ENCODE results near the gene CEPT1.

Gene CEPT1

DNA sequence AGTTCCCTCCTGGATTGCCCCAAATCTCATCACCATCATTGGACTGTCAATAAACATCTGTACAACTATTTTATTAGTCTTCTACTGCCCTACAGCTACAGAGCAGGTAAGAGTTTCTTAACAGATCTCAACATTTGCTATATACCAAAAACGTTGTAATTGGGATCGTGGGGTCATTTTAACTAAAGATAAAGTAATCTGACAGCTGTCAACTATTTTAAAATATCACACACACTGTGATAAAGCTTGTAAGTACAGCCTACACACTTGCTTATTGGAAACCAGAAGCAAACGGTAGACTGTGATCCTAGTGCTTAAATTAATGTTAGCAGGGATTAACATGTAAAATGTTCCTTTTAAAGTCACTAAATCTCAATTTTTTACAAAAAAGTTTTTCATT, 7.9 kb downstream of the CEPT1 start:
- no peak for DNase-seq (ENCODE audit: low read depth)

DNA sequence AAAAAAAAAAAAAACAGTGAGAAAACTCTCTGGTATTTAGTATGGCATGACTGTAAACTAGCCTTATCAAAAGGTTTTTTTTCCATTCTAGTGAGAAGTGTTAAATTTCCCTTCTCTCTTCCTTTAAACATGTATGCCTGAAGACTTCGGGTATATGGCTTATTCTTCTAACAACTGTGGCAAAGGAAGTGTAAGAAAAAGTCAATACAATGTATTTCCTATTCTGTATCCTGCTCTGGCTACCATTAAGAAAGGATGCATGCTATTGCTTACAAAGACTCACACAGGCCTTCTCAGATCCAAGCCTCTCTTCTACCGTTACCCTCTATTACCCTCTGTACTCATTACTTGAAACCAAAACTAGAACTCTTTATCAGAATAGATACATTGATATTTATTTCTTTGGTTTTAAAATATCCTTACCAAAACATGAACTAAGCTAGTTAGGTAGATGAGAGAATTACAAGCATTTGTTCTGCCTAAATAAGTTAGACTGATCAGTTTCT, 8.4 kb downstream of the CEPT1 start:
- no peak for DNase-seq (ENCODE audit: low read depth)

DNA sequence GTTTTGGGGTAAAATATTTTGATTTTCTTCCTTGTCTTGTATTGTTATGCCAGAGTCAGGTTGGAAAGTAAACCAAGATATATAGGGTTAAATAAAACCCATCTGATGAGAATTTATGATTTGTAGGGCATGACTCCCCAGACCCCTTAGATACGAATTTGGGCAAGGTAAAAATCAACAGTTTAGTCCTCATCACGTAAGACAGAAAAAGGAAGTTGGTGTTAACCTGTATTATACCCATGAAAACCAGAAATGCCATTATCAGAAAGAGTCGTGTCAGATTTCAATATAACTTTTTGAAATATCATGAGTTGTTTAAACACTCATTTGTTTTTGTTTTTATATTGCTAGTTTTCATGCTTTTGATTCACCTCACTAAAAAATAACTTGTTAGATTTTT, 11.8 kb downstream of the CEPT1 start:
- DNase-seq (ENCODE audit: low read depth), result no peak

DNA sequence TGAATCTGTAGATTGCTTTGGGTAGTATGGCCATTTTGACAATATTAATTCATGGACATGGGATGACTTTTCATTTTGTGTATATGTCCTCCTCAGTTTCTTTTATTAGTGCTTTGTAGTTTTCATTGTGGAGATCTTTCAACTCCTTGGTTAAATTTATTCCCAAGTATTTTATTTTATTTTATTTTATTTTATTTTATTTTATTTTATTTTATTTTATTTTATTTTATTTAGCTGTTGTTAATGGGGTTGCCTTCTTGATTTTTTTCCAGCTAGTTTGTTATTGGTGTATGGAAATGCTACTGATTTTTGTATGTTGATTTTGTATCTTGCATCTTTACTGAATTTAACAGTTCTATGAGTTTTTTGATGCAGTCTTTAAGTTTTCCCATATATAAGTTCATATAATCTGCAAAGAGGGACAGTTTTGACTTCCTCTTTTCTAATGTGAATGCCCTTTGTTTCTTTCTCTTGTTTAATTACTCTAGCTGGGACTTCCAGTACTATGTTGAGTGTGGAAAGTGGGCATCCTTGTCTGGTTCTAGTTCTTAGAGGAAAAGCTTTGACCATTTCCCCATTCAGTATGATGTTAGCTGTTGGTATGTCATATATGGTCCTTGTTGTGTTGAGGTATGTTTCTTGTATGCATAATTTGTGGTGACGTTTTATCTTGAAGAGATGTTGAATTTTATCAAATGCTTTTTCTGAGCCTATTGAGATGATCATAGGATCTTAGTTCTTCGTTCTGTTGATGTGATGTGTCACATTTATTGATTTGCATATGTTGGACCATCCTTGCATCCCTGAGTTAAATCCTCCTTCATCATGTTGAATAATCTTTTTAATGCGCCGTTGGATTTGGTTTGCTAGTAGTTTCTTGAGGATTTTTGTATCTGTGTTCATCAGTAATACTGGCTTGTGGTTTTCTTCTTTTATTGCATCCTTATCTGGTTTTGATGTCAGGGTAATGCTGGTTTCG, 14.3 kb downstream of the CEPT1 start:
- DNase-seq (ENCODE audit: low read depth), result no peak

DNA sequence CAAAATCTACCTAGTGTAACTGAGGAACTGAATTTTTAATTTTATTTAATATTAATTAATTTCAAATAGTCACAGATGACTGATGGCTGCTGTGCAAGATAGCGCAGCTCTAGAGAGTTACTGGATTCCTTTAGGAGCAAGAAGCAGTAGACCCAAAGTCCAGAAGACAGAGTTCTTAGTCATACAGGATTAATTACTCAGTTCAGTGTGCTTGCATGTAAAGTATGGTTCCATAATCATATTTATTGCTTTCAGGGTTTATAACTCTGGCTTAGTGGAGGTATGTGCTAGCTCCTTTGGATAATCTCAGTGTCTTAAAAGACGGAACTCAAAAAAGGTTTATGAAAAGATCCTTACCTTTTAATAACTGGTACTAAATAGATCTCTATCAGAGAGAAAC, 17.4 kb downstream of the CEPT1 start:
- DNase-seq (ENCODE audit: low read depth), result no peak

DNA sequence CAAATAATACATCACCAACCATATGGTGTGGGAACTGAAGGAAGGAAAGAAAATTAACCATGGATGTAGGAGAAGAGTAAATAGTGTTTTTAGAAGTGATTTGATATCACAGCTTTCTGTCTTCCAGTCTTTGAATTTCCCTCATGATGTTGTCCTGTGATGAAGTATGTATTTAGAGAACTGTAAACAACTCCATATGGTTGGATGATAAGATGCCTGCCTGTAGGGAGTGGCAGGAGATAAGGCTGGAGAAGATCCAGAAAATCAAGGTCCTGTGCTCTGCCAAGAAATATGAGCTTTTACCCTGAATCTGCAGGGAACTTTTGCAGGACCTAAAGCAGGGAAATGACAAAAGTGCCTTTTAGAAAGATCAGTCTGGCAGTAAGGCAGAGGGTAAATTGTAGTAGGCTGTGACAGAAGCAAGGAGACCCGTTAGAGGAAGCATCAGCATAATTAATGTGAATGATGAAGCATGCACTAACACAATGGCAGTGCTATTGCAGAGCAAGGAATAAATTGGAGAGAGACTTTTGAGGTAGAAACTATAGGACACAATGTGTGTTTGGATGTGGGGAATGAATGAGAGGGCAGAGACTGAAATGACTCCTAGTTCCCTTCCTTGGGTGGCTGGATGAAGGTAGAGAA, 21.9 kb downstream of the CEPT1 start:
- no peak for DNase-seq (ENCODE audit: low read depth)

DNA sequence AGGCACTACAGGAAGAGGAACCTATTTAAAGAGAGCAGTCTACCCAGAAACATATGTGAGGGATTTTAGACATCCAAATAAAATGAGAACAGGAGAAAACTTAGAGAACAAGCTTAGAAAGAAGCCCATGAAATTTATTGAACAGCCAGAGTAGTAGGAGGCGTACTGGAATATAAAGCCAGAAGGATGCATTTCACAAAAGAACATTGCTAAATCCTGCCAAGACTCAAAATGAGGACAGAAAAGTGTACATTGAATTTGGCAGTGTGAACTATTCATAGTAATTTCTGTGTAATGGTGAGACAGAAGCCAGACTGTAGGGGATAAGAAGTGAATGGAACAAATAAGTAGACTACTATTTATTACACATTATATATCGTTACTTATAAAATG, 22.5 kb downstream of the CEPT1 start:
- no peak for DNase-seq (ENCODE audit: low read depth)

DNA sequence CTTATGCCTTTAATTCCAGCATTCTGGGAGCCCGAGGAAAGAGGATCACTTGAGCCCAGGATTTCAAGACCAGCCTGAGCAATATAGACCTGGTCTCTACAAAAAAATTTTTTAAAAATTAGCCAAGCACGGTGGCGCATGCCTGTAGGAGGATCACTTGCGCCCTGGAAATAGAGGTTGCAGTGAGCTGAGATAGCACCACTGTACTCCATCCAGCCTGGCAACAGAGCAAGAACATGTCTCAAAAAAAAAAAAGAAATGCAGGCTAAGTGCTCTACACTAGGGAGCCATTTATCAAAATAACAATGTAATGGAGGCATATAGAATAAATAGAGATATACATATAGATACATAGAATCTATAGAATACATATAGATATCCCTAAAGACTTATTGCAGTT, 23.3 kb downstream of the CEPT1 start:
- no peak for DNase-seq (ENCODE audit: low read depth)

DNA sequence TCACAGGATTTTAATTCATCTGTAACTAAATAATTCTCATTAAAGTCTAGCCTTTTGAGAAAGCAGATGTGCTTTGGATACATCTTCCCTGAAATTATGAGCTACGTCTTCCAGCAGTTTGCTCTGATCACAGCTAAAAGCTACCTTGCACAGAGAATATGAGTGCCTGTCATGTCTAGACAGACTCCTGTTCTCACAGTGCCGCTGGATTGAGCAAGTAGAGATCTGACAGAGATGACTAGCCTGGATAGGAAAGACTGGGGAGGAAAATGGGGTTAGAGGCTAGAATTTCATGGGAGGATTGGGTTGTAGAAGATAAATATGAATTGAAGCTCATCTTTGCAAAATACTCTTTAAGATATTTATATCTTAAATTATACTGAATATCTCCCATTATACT, 24.1 kb downstream of the CEPT1 start:
- DNase-seq (ENCODE audit: low read depth), result no peak

DNA sequence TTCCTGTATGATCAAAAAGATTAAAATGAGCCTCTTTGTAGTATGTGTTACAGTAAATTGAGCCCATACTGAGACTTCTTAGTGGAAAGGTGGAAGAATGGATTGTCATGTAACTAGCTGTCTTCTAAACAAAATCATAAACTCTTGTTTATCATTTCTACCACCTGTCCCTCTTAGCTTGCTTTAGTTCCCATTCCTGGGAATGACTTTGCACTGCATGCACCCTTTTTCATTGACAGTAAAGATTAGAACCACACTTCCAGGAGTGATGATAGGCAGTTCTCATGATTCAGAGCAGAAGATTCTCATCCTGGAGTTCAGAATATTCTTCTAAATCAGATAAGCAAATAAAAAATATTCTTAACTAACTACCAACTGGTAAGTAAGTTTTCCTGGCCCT, 32.4 kb downstream of the CEPT1 start:
- DNase-seq (ENCODE audit: low read depth), result no peak

DNA sequence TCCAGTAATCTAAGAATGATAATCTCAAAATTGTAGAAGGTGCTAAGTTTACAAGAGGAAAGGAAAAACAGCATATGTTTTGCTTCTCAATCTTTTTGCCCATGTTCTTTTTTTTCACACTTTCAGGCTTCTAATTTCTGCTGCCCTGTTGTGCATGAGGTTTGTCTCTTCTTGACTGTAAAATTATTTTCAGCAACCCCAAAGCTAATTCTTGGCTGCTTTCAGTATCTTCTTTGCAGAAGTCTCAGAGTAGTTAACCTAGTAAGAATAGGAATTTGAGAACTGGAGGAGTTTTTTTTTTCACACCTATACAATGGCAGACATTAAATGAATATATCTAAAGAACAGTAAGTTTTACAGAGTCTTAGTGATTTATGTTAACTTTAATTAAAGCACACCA, 34.0 kb downstream of the CEPT1 start:
- DNase-seq (ENCODE audit: low read depth), result no peak

DNA sequence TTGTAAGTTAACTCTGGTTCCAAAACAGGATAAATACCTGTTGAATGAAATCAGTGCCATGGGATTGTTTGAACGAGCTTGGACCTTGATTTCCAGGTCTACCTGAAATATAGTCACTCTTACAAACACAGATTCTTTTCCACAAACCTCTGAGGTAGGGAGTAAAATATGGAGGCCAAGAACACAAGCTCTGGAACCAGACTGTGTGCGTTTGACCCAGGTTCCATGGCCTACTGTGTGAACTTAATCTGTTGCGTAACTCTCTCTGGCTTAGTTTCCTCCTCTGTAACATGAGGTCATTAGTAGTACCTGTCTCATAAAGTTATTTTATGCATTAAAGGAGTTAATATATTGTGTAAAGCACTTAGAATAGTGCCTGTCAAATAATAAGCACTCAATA, 35.3 kb downstream of the CEPT1 start:
- DNase-seq (ENCODE audit: low read depth), result no peak

DNA sequence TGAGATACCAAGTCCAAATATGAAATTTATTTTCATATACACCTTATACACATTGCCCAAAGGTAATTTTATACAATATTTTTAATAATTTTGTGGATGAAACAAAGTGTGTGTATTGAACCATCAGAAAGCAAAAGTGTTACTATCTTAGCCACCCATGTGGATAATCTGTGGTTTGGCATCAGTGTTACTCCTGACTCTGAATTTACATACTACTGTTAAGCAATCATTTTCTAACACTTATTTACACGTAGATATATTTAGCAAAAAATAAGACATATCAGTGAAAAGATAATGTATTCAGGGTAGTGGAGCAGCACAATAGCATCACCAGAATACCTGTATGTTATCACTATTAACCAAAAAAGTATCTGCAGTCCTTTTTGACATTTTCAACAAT, 36.7 kb downstream of the CEPT1 start:
- no peak for DNase-seq (ENCODE audit: low read depth)

DNA sequence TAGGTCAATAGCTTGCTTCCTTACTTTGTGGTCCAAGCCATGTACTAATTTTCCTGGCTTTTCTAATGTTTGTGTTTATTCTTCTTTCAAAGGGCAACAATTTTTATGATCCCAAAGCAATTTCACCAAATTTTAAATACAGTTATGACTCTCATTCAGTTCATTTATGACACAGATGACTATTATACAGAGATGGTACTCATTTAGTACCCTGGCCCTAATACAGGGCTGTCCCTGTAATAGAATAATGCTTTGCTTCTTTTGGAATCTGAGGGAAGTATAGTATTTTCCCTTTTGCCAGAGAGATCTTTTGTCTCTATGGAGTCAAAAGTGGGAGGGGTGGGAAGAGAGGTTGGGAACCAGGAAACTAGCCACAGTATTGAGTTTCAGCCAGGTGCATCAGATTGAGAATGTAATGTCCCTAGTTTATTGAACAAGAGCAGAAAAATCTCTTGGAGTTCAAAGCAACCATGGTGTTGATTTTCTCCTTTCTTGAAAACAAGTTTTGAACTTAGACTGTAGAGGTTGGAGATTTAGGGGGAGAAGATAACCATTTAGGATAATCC, 40.0 kb downstream of the CEPT1 start:
- DNase-seq (ENCODE audit: low read depth), result no peak

DNA sequence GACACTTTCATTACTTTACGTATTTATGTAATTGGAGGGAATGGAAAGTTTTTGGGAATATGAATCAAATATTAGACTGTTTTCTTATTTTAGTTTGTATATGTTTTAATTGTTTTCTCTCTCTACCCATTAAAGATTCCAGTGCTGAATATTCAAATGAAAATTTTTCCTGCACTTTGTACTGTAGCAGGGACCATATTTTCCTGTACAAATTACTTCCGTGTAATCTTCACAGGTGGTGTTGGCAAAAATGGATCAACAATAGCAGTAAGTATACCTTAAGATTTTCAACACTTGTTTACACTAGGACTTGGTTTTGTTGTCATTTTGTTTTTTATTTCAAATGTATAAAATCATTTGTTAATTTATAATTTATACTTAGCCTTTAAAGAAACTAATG, 42.0 kb downstream of the CEPT1 start:
- no peak for DNase-seq (ENCODE audit: low read depth)

DNA sequence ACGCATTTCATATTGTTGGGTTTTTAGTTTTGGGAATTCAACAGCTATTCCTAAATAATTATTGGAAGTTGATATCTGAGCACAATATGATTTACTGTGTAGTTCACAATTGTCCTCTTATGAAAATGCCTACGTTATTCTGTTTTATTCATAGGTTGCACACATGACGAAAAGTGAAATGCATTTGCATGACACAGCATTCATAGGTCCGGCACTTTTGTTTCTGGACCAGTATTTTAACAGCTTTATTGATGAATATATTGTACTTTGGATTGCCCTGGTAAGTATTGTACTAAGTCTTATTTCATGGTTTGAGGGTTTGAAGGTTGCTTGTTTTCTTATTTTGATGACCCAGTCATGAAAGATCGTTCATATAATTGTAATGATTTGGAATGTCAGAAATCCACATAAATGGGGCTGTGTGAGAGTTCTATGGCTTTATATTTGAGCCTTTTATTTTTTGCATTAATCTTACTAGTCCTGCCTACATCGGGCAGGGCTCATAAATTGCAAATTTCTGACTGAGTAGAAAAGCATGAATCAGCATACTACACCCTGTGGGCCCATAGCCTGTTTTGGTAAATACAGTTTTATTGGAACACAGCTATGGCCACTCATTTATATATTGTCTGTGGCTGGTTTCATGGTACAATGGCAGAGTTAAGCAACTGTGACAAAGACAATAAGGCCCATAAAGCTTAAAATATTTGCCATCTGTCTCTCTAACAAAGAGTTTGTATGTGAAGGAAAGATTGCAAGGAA, 43.5 kb downstream of the CEPT1 start:
- DNase-seq (ENCODE audit: low read depth), result no peak

DNA sequence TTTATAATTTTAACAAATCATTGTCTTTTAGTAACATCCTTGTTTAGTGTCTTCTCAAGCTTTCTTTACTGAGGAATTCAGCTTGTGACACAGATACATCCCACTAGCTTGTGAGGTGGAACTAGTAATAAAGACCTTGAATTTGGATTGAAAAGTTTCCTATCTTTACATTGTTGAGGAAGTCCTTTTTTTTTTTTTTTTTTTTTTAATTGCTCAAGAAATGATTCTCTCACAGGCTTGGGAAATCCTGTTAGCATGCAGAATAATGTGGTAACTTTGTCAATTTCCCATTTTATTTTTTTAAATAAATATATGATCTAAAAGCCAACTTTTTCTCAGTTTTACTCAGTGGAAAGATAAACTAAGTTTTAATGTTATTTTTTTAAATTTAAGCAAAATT, 44.6 kb downstream of the CEPT1 start:
- DNase-seq (ENCODE audit: low read depth), result no peak

DNA sequence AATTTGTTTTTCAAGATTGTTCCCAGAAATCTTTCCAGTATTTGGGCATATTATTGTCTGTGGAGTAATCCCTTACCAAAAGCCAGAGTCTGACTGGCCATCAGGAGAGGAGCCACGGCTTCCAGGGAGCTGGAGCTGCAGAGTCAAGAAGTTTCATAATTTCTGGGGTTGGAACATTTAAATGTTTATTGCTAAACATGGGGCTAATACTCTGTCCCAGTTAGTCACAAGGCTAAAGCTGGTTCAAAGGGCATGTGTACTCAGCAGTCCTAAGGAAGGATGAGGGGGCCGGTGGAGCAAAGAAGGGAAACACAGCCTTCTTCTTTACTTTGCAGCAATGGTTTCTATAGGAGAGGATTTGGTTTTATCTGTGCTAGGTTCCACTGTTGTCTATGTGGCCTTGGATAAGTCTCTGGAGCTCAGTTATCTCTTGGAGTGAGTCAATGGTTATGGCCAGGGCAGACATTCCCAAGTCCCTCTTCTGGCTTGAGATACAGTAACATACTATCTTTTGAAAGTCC, 51.0 kb downstream of the CEPT1 start:
- no peak for DNase-seq (ENCODE audit: low read depth)

DNA sequence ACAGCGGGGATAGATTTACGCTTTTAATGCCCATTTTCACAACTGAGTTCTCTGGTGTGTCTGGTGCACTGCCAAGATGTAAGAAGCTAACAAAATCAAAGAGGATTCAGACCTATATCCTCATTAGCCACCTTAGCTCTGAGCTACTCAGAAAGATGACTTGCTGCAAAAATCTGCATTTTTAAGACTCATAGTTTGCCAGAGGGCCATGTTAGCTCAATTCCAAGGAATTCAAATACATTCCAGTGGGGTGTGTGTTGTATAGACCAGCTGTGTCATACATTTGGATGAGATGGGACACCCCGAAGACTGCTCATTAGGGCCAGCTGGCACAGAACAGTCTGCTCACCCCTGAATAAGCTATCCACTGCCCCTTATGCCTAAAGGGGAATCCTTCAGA, 51.5 kb downstream of the CEPT1 start:
- DNase-seq (ENCODE audit: low read depth), result no peak

DNA sequence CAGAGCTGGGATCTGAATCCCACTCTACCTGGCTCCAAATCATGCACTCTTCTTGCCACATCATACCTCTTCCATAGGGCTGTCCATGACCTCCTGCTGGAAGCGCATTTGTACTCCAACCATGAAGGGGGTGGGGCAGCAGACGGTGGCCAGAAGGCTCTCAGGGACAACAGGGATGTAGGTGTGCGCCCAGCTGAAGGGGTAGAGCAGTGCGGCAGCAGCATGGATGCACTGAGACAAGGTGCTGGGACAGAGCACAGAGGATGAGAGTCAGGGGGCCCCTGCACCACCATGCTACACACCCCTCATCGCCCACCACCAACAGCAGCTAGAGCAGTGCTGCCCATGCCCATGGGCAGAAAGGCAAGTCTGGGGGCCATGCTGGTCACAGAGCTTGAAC, 52.1 kb downstream of the CEPT1 start:
- DNase-seq (ENCODE audit: low read depth), result no peak

DNA sequence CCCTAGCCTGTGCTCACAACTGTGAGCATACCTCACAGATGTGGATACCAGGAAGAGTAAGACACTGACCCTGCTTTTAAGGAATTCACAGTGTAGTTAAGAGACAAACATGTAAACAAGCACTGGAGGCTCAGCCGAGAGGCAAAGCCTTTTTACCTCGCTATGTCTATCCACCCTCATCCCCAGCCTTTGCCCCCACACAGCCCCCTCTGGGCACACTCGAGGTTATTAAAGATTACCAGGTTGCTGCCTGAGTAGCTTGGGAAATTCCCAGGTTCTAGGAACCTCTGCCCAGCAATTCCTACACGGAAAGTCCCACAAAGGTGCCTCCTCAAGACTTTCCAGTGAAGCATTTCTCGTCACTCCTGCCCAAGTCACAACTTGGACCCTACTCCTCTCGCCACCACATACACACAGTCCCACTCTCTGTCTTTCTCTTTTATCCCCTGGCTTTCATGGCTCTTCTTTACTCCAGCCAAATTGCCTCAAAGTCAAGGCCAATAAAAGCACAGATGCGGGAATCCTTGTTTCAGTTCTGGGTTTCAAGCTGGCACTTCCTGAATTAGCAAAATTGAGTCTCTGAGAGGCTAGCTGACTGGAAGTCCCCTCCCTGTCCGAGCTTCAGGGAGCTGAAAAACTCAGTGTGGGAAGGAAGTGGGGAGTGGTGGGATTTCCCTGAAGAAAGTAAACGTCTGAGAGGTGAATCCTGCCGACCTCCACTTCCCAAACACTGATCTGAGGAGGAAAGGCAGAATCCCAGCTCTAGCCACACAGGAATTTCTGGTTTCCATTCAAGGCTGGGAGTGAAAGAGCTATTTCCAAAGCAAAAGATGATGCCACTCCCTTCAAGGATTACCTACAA, 52.9 kb downstream of the CEPT1 start:
- no peak for DNase-seq (ENCODE audit: low read depth)
